Dermis microvascular lymphatic vessel endothelial cell (primary cell): ENCODE measurements around the gene IFI16. TPM values are rescaled to one million over a fixed set of nuclear protein-coding genes. Genes with fewer than 3 reads are reported as not detected.
"Not testable (repeated sequence)": the region's sequence is repeated elsewhere in the genome, so short reads cannot be mapped to it uniquely, and the experiment has no call there.

ENCODE experiments used
- DNase-seq, 2 donors: peaks; one replicate each; pipeline versions ENCODE4 v3.0.0 to v3.0.0-alpha.2; 2010; ENCODE audit warnings: low read depth in 2 of 2
- total RNA-seq: library from RNA; depleted of rRNA; stranded (reverse); fragments of >200 nt; gene quantifications from 2 replicates; pipeline ENCODE4 v1.2.1, GENCODE V29; 2014

Gene IFI16
- total RNA-seq, 1 donor from 2014 or later, result 42.9 TPM

DNA sequence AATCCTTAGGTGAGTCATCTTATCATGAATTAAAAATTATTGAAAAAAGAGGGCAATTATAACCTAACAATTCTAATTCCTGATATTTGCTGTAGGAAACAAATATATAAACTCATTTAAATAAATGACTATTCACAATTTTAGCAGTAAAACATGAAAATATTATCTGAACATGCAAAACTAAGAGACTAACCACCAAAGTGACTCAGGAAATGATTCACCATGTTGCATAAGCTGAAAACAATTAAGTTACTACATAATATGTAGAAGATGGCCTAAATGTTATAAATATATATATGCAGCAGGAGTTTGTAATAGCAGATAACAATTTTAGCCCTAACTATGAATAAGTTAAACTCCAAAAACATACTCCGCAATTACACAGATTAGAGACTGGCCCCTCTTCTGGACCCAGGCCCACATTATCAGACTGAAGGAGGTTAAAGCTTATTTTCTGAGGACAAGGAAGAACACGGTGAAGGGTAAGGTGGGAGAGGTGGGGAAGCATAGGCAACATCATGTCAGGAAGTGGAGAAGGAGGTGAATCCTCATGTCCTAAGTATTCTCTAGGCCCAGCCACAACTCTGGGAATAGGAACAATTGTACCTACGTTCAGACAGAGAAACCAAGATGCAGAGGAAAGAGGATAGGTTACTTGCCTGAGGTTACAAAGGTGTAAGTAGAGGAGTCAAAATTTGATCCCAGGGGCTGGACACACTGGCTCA is 82.5 kb downstream of the IFI16 start:
- DNase-seq, result peak in 1 of 2 donors; percentile 51

- no peak for DNase-seq
Observed at GRCh38 chr1:159098596-159098995, 88.9 kb downstream of the IFI16 start.

GRCh38 chr1:159100589-159100988 is 90.9 kb downstream of the IFI16 start:
- DNase-seq, result no peak

GRCh38 chr1:159103021-159103420 is 93.3 kb downstream of the IFI16 start:
- DNase-seq, result not testable (repeated sequence)

Other genes starting within 250 kb of the IFI16 start
- not detected in 2 replicates for gene OR6N1, start 237.7 kb upstream of the IFI16 start, total RNA-seq
- gene OR6N2, start 228.7 kb upstream of the IFI16 start, total RNA-seq, result not detected in 2 replicates
- not detected in 2 replicates for gene MNDA, start 178.6 kb upstream of the IFI16 start, total RNA-seq
- gene PYHIN1, start 78.4 kb upstream of the IFI16 start, total RNA-seq, result not detected in 2 replicates
- not detected in 2 replicates for gene AIM2, start 66.9 kb downstream of the IFI16 start, total RNA-seq
- not detected in 2 replicates for gene CADM3, start 161.7 kb downstream of the IFI16 start, total RNA-seq
- gene ACKR1, start 195.0 kb downstream of the IFI16 start, total RNA-seq, result under 0.01 TPM in 1 of 2 replicates, not detected in the other